HepG2 (cell line): ENCODE results near the gene DDAH1. TPM values are rescaled to one million over a fixed set of nuclear protein-coding genes. Genes with fewer than 3 reads are reported as not detected.

ENCODE experiments used
- ASH2L ChIP-seq: fragments of 300-600, 200-600 bp; sonication (generic); IDR thresholded peaks from 2 replicates; pipeline ENCODE4 v1.7.0; 2017; ENCODE audit warnings: low read depth, mild to moderate bottlenecking, moderate library complexity, mixed read lengths, low read length; ENCODE audit not compliant: insufficient read length
- ATF7 ChIP-seq, 2 experiments: fragments of 450-650 bp in 1 of 2; sonication (generic) in 1 of 2; formaldehyde crosslinking in 1 of 2; IDR thresholded peaks; 2 replicates each; pipeline versions ENCODE4 v1.4.0 to v1.6.1; 2016 to 2020; ENCODE audit warnings: antibody characterized with exemption in 1 of 2, mild to moderate bottlenecking in 1 of 2, missing genetic modification reagents in 1 of 2
- EHMT2 ChIP-seq: fragments of 200-600 bp; sonication (generic); IDR thresholded peaks from 2 replicates; pipeline ENCODE4 v1.7.0; 2017; ENCODE audit warnings: antibody characterized with exemption, low read depth, low read length, borderline replicate concordance
- HNRNPLL ChIP-seq: fragments of 200-400 bp; formaldehyde crosslinking; IDR thresholded peaks from 2 replicates; pipeline ENCODE4 v1.6.1; 2017; ENCODE audit warnings: mild to moderate bottlenecking, low read depth, low read length; ENCODE audit not compliant: poor library complexity, severe bottlenecking
- SAFB2 ChIP-seq: sonication (generic); formaldehyde crosslinking; IDR thresholded peaks from 2 replicates; pipeline ENCODE4 v1.5.1; 2020; ENCODE audit warnings: missing genetic modification reagents, low read depth, mild to moderate bottlenecking, borderline replicate concordance
- SP140L ChIP-seq: sonication (generic); formaldehyde crosslinking; IDR thresholded peaks from 2 replicates; pipeline ENCODE4 v1.4.0; 2020; ENCODE audit warnings: missing genetic modification reagents, borderline replicate concordance
- TSC22D2 ChIP-seq: sonication (generic); formaldehyde crosslinking; IDR thresholded peaks from 2 replicates; pipeline ENCODE4 v1.5.1; 2020; ENCODE audit warnings: missing genetic modification reagents, mild to moderate bottlenecking, borderline replicate concordance
- ZNF33A ChIP-seq: sonication (generic); formaldehyde crosslinking; IDR thresholded peaks from 2 replicates; pipeline ENCODE4 v1.5.1; 2020; ENCODE audit warnings: missing genetic modification reagents, mild to moderate bottlenecking, moderate library complexity, borderline replicate concordance
- ZNF850 ChIP-seq: sonication (generic); formaldehyde crosslinking; conservative IDR thresholded peaks from 2 replicates; pipeline ENCODE4 v1.9.0; 2021; ENCODE audit warnings: mild to moderate bottlenecking, missing genetic modification reagents
- polyA plus RNA-seq, 8 experiments: library from polyadenylated mRNA; depleted of rRNA in 3 of 8; stranded (reverse) in 7 of 8; unstranded in 1 of 8; fragments of >200 nt; fragmentation: Illumina TruSeq in 4 of 8; extraction: Trizol in 4 of 8; gene quantifications; 2 replicates each; pipeline versions ENCODE4 v1.2.1 to v1.2.3, GENCODE V29; 2011 to 2016; ENCODE audit warnings: low read depth in 4 of 8, missing spikeins in 1 of 8, mixed read lengths in 1 of 8; ENCODE audit not compliant: insufficient read depth in 1 of 8
- total RNA-seq, 5 experiments: library from RNA; depleted of rRNA; stranded (reverse); fragments of >200 nt; fragmentation: Illumina TruSeq; extraction: Trizol; gene quantifications; 2 replicates each; pipeline ENCODE4 v1.2.3, GENCODE V29; 2016; ENCODE audit warnings: low read depth in 1 of 5
- TF ChIP-seq, protein P1 (sequence below): sonication (generic); formaldehyde crosslinking; IDR thresholded peaks from 2 replicates; pipeline ENCODE4 v1.5.0; 2020; ENCODE audit warnings: mild to moderate bottlenecking, missing genetic modification reagents
- TF ChIP-seq, protein P2 (sequence below): sonication (generic); formaldehyde crosslinking; IDR thresholded peaks from 2 replicates; pipeline ENCODE4 v1.8.0; 2022; ENCODE audit warnings: missing genetic modification reagents, mild to moderate bottlenecking, borderline replicate concordance
- TF ChIP-seq, protein P3 (sequence below): sonication (generic); formaldehyde crosslinking; IDR thresholded peaks from 2 replicates; pipeline ENCODE4 v1.5.0; 2020; ENCODE audit warnings: mild to moderate bottlenecking, missing genetic modification reagents
- TF ChIP-seq, protein P4 (sequence below): sonication (generic); formaldehyde crosslinking; IDR thresholded peaks from 2 replicates; pipeline ENCODE4 v1.9.0; 2021; ENCODE audit warnings: mild to moderate bottlenecking, missing genetic modification reagents

DDAH1 gene
- total and polyA plus RNA-seq, 2 of the 13 experiments (the other 11 are each of a cell fraction or from before 2014, with no cell fraction given), result 39.7 to 64.4 TPM

DNA sequence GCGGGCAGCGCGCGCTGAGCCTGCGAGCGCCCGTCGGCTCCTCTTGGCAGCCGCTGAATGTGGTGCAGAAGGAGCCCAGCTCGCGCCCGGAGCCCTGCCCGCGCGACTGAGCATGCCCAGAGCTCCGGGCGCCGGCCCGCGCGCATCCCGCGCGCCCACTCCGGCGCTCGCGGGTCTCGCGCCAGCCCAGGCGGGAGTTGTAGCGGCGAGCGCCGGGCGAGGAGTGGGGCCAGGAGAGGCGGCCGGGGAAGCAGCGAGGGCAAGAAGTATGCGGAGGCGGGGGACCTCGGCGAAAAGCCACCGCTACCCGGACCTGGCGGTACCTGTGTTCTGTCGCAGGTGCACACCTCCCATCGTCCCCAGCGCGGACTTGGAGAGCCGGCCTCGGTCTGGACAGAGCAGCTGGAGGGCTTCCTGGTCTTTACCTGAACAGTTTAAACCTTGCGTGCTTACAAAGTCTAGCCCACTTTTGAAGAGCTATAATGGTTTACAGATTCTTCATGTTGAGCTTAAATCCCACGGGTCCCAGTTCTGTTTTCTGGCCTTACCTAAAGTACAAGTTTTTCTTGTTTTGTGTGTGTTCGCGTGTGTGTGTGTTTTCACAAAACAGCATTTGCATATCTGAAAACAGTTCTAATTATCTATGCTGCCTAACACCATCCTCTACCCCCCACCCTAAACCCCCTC, at the start of gene DDAH1 (continued):
- TF ChIP-seq, protein P1, sequence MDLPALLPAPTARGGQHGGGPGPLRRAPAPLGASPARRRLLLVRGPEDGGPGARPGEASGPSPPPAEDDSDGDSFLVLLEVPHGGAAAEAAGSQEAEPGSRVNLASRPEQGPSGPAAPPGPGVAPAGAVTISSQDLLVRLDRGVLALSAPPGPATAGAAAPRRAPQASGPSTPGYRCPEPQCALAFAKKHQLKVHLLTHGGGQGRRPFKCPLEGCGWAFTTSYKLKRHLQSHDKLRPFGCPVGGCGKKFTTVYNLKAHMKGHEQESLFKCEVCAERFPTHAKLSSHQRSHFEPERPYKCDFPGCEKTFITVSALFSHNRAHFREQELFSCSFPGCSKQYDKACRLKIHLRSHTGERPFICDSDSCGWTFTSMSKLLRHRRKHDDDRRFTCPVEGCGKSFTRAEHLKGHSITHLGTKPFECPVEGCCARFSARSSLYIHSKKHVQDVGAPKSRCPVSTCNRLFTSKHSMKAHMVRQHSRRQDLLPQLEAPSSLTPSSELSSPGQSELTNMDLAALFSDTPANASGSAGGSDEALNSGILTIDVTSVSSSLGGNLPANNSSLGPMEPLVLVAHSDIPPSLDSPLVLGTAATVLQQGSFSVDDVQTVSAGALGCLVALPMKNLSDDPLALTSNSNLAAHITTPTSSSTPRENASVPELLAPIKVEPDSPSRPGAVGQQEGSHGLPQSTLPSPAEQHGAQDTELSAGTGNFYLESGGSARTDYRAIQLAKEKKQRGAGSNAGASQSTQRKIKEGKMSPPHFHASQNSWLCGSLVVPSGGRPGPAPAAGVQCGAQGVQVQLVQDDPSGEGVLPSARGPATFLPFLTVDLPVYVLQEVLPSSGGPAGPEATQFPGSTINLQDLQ (CRISPR knock-in tag), result no peak
- TF ChIP-seq SP140L (CRISPR knock-in tag) (no peak), ZNF33A (CRISPR knock-in tag) (no peak), ASH2L (peak; percentile 80), SAFB2 (CRISPR knock-in tag) (no peak), ATF7 (IDR thresholded peaks at IDR 0.05) (no peak), ATF7 (CRISPR knock-in tag; IDR thresholded peaks at IDR 0.05) (no peak), HNRNPLL (peak; percentile 78), TSC22D2 (CRISPR knock-in tag) (no peak), ZNF850 (CRISPR knock-in tag) (no peak), EHMT2 (no peak)
- TF ChIP-seq, protein P2, sequence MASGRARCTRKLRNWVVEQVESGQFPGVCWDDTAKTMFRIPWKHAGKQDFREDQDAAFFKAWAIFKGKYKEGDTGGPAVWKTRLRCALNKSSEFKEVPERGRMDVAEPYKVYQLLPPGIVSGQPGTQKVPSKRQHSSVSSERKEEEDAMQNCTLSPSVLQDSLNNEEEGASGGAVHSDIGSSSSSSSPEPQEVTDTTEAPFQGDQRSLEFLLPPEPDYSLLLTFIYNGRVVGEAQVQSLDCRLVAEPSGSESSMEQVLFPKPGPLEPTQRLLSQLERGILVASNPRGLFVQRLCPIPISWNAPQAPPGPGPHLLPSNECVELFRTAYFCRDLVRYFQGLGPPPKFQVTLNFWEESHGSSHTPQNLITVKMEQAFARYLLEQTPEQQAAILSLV (CRISPR knock-in tag), result no peak
- TF ChIP-seq, protein P3, sequence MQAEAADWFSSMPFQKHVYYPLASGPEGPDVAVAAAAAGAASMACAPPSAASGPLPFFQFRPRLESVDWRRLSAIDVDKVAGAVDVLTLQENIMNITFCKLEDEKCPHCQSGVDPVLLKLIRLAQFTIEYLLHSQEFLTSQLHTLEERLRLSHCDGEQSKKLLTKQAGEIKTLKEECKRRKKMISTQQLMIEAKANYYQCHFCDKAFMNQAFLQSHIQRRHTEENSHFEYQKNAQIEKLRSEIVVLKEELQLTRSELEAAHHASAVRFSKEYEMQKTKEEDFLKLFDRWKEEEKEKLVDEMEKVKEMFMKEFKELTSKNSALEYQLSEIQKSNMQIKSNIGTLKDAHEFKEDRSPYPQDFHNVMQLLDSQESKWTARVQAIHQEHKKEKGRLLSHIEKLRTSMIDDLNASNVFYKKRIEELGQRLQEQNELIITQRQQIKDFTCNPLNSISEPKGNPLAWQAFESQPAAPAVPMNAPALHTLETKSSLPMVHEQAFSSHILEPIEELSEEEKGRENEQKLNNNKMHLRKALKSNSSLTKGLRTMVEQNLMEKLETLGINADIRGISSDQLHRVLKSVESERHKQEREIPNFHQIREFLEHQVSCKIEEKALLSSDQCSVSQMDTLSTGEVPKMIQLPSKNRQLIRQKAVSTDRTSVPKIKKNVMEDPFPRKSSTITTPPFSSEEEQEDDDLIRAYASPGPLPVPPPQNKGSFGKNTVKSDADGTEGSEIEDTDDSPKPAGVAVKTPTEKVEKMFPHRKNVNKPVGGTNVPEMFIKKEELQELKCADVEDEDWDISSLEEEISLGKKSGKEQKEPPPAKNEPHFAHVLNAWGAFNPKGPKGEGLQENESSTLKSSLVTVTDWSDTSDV (CRISPR knock-in tag), result no peak
- TF ChIP-seq, protein P4, sequence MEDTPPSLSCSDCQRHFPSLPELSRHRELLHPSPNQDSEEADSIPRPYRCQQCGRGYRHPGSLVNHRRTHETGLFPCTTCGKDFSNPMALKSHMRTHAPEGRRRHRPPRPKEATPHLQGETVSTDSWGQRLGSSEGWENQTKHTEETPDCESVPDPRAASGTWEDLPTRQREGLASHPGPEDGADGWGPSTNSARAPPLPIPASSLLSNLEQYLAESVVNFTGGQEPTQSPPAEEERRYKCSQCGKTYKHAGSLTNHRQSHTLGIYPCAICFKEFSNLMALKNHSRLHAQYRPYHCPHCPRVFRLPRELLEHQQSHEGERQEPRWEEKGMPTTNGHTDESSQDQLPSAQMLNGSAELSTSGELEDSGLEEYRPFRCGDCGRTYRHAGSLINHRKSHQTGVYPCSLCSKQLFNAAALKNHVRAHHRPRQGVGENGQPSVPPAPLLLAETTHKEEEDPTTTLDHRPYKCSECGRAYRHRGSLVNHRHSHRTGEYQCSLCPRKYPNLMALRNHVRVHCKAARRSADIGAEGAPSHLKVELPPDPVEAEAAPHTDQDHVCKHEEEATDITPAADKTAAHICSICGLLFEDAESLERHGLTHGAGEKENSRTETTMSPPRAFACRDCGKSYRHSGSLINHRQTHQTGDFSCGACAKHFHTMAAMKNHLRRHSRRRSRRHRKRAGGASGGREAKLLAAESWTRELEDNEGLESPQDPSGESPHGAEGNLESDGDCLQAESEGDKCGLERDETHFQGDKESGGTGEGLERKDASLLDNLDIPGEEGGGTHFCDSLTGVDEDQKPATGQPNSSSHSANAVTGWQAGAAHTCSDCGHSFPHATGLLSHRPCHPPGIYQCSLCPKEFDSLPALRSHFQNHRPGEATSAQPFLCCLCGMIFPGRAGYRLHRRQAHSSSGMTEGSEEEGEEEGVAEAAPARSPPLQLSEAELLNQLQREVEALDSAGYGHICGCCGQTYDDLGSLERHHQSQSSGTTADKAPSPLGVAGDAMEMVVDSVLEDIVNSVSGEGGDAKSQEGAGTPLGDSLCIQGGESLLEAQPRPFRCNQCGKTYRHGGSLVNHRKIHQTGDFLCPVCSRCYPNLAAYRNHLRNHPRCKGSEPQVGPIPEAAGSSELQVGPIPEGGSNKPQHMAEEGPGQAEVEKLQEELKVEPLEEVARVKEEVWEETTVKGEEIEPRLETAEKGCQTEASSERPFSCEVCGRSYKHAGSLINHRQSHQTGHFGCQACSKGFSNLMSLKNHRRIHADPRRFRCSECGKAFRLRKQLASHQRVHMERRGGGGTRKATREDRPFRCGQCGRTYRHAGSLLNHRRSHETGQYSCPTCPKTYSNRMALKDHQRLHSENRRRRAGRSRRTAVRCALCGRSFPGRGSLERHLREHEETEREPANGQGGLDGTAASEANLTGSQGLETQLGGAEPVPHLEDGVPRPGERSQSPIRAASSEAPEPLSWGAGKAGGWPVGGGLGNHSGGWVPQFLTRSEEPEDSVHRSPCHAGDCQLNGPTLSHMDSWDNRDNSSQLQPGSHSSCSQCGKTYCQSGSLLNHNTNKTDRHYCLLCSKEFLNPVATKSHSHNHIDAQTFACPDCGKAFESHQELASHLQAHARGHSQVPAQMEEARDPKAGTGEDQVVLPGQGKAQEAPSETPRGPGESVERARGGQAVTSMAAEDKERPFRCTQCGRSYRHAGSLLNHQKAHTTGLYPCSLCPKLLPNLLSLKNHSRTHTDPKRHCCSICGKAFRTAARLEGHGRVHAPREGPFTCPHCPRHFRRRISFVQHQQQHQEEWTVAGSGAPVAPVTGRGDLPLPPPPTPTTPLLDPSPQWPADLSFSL, result no peak
